HG03565 (cell line): ENCODE results near the gene BRWD1.

Experiments
- ATAC-seq: cut with Tn5 transposase; IDR thresholded peaks from one replicate; pipeline ENCODE4 v1.9.1; 2021; ENCODE audit warnings: mild to moderate bottlenecking, moderate library complexity; ENCODE audit not compliant: unreplicated experiment

The BRWD1 gene

DNA sequence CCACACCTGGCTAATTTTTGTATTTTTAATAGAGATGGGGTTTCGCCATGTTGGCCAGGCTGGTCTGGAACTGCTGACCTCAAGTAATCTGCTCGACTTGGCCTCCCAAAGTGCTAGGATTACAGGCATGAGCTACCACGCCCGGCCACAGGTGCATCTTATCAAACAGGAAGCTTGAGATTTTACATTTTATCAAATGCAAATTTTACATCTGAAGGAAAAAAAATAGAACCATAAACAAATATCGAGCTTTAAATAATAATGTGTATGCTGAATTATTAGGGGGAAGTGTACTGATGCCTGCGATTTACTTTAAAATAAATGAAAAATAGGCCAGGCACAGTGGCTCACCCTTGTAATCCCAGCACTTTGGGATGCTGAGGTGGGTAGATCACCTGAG, 16.6 kb upstream of the BRWD1 start:
- ATAC-seq = no peak

DNA sequence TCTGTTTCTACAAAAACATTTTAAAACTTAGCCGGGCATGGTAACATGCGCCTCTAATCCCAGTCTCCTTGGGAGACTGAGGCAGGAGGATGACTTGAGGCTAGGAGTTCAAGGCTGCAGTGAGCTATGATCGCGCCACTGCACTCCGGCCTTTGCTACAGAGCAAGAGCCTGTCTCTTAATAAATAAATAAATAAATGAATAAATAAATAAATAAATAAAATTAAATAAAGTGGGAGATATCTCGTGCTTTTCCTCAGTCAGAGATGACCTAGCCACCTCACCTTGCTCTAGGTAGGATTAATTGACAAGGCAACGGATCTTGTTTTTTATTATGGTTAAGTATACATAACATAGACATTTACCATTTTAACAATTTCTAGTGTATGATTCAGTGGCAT, 14.3 kb upstream of the BRWD1 start:
- ATAC-seq = no peak

DNA sequence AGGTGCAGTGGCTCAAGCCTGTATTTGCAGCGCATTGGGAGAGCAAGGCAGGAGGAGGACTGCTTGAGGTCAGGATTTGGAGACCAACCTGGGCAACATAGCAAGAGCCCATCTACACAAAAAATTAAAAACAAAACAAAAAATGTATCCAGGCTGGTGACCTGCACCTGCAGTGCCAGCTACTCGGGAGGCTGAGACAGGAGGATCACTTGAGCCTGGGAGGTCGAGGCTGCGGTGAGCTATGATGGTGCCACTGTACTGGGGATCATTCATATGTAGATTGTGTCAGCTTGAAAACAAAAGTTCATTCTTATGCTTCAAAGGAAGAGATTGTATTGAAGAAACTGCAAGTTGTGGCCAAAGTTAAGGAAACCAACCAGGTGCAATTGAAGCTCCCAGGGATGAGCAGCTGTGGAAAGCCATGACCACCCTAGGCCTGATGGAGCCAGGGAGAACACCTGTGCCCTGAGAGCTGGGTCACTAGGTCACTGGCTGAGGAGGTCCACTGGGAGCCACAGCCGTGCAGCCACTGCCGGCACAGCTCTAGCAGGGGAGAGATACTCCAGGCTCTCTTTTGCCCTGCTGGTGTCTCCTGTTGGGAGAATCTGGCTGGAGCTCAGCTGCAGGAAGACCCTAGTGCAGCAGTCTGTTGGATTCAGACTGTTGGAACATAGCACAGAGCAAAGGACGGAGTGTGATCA, 13.3 kb upstream of the BRWD1 start:
- no peak for ATAC-seq

DNA sequence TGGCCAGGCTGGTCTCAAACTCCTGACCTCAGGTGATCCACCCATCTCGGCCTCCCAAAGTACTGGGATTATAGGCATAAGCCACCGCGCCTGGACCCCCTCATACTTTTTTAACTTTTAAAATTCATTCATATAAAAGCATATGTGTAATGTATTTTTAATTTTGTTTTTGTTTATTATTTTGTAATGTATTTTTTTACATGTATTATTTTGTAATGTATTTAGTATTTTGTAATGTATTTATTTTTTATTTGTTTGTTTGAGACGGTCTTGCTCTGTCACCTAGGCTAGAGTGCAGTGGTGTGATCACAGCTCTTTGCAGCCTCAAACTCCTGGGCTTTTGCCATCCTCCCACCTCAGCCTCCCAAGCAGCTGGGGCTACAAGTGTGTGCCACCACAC, 12.0 kb upstream of the BRWD1 start:
- no peak for ATAC-seq

DNA sequence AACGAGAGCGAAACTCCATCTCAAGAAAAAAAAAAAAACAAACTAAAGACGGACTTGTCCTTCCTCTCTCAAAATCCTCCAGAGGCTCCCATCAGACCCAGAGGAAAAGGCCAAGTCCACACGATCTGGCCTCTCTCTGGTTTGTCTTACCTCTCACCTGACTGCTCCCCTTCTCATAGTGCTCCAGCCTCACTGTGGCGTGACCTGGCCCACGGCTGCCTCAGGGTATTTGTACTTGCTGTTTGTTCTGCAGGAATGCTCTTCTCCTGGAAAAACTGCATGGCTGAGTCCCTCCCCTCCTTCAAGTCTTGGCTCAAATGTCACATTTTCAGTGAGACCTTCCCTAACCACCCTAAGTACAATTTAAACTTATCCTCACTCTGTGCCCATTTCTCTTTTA, 8.0 kb upstream of the BRWD1 start:
- no peak for ATAC-seq

DNA sequence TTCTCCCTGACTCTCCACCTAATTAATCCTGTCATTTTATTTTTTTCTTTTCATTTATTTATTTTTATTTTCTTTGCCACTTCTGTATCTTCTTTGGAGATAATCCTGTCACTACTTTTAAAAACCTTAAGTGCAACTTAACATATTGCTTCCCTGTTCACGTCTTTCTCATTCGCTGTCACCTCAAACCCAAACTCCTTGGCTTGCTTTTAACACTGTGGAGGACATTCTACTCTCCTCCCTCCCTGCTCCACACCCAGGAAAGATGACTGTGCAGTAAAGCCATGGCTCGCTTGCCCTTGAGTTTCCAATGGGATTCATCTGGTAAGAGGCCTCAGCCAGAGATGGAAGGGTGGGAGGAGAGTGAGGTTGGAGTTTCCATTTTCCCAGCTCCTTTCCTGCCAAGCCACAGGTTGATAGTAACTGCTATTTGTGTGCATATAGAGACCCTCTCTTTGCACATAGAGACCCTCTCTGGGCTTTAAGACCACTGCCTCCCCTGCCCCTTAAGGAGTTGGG, 6.4 kb upstream of the BRWD1 start:
- no peak for ATAC-seq

DNA sequence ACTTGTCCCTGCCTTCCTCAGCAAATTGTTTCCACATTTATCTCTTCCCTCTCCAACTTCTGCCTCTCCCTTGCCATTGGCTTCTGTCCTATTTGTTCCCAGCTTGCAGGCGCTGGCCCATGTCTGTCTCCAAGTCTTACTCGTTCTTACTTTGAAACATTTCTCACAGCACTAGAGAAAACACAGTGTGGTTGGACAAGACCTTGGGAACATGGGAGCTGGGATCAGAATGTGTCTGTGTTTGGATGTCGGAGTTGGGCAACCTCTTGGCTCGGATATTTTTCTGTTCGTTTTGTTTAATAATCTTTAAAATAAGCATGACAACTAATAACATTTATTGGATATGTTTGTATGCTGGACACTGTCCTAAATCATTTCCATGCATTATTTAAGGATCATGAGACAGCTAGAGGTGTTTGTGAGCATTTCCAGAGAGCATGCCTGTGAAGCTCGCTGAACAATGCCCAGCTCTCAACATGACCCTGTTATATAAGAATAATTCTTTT, 5.9 kb upstream of the BRWD1 start:
- no peak for ATAC-seq

DNA sequence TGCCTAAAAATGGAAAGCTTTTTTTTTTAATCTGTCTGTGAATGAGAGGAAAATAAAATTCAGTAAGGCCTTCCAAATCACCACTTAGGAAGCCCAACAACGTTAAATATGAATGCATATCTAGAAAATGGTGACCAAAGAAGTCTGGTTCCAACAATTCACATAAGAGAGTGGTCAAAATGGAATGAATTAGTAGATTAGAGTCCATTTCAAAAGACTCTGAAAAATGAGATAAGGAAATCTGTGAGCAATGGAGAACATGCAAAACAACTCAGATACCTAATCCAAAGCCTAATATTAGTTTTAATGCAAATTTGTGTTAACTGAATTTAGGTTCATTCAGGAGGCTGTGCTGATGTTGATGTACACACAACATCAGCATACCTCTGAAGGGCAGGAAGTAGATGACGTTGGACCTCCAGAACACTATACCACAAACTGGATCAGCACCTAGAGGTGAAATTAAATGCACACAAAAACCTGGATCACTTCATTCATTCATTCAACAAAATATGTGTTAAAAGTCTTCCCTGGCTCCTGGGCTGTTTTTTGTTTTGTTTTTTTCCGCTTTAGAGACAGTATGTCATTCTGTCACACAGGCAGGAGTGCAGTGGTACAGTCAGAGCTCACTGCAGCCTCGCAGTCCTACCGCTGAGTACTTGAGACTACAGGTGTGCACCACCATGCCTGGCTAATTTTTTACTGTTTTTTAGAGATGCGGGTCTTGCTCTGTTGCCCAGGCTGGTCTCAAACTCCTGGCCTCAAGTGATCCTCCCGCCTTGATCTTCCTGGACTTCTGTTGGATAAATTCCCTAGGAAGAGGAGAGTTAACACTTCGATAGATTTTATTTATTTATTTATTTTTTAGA, 4.9 kb upstream of the BRWD1 start:
- no peak for ATAC-seq

DNA sequence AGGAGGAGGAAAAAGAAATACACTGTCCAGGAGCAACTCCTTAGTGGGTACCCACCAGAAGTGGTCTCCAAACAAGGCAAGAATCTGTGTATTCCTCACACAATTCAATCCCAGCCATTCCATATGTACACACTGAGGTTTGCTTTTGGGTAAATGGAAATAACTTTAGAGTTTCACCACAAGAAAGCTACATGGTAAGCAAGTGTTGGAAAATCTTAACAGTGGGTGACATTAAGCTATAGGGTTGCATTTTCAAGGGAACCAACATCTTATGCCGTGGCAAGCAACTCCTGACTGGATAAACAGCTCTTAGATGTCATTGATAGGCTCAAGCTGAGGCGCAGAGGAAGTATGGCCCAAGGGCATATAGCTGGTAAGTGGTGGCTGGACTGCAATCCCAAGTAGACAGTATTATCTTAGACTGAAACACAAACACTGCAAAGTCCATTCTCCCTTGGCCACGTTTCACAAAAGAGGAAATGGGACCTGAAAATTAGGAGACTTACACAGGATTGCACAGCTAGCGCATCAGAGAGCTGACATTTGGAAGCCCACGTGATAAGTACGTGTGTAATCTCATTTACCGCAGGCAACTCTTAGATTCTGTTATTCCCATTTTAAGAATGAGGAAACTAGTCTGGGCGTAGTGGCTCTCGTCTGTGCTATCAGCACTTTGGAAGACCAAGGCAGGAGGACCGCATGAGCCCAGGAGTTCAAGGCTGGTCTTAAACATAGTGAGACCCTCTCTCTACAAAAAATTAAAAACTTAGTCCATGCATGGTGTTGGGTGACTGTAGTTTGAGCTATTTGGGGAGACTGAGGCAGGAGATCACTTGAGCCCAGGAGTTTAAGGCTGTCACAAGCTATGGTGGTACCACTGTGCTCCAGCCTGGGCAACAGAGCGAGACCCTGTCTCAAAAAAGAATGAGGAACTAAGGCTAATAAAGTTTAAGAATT, 4.0 kb upstream of the BRWD1 start:
- no peak for ATAC-seq

DNA sequence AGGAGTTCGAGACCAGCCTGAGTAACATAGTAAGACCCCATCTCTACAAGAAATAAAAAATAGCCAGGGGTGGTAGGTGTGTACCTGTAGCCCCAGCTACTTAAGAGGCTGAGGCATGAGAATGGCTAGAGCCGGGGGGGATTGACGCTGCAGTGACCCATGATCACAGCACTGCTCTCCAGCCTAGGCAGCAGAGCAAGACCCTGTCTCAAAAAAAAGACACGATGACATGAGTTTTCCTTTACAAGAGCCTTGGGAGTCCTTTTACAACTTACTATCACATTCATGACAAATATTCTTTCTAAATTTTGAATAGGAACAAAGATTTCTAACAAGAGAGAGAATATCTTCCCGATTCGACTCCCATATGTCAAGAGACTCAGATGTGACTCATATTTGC, 3.3 kb upstream of the BRWD1 start:
- ATAC-seq = no peak

DNA sequence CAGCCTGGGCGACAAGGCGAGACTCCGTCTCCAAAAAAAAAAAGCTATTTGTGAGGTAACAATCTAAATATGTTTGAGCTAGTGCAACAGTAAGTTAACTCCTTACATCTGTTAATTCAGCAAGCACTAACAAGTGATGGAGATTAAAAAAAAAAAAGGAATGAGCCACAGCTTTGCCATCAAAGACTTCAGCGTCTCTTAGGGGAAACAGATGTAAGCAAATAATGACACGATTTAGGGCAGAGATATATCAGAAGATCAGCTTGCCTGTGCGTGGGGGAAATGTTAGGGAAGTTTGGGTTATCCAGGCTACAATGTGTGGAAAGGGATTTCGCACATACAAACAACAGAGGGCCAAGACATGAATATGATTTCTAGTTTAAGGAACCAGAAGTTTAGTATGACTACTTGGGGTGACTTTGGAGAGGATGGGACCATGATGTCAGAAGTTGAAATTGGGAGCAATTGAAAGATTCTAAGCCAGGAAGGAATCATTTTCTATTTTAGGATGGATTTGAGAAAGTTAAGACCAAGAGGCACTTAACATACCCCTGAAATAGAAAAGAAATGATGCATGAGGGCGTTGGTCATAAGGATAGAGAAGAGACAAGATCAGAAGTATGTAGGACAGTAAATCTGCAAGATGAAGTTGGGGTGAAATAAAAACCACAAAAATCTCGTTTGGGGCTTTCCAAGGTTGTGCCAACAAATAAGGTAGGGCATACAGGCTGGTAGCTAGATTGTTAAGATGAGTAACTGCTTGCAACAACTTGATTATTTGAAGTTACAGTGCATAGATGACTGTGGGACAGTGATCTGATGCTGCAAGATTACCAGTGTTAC, 2.4 kb upstream of the BRWD1 start:
- no peak for ATAC-seq

DNA sequence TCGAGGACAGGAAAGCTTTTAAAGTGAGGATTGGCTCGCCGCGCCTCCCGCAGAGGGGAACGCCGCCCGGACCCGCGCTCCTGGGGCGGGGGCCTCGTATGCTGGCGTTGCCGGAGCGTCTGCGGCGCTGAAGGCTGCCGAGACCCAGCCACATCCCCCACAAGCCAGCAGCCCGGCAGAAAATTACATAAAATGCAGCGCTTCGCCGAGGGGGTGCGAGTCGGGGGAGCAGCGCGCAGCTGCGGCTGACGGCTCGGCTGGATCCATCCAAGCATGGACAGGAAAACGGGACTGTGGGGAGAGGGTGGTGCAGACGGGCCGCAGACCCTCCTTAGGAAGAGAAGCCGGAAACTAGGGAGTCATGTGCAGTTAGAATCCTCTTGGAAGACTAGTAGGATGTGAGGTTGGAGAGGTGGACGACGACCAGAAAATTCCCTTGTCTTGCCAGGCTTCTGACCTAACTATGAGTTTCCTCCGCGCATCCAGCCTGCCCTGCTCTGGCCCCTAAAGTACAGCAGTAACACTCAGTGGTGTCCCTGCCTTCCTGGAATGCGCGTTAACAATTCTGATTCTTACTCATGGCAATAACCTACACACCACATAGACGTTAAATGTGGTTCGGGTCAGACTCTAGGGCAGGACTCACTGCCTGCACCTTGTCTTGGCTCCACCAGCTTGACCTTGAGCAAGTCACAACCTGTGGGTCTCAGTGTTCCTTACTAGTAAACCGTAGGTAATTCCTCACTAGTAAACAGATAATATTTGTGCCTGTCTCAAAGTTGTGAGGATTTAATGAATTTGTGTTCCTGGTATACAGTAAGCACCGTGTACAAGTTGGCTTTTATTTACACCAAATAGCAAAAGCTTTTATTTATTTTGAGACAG, 953 bp upstream of the BRWD1 start:
- peak; percentile 1 for ATAC-seq

DNA sequence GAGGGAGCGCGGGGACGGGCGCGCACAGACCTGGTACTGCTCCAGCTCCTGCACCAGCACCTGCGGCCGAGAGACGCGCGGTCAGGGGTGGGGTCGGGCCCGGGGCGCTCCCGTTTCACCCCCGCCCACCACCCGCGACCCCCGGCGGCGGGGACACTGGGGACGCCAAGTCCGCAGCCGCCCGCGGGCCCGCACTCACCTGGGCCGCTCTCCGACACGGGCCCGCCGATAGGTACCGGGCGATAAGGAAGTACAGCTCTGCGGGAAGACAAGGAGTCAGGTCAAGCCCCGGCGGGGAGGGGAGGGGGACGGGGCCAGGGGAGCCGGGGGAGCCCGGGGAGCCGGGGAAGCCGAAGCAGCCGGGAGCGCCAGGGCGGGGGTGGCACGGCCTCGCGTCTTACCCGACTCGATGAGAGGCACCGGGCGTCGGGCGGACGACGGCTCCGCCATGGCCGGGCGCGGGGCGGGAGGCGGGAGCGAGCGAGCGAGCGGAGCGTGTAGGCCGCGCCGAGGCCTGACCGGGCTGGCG, 326 bp downstream of the BRWD1 start:
- ATAC-seq = peak; percentile 11

DNA sequence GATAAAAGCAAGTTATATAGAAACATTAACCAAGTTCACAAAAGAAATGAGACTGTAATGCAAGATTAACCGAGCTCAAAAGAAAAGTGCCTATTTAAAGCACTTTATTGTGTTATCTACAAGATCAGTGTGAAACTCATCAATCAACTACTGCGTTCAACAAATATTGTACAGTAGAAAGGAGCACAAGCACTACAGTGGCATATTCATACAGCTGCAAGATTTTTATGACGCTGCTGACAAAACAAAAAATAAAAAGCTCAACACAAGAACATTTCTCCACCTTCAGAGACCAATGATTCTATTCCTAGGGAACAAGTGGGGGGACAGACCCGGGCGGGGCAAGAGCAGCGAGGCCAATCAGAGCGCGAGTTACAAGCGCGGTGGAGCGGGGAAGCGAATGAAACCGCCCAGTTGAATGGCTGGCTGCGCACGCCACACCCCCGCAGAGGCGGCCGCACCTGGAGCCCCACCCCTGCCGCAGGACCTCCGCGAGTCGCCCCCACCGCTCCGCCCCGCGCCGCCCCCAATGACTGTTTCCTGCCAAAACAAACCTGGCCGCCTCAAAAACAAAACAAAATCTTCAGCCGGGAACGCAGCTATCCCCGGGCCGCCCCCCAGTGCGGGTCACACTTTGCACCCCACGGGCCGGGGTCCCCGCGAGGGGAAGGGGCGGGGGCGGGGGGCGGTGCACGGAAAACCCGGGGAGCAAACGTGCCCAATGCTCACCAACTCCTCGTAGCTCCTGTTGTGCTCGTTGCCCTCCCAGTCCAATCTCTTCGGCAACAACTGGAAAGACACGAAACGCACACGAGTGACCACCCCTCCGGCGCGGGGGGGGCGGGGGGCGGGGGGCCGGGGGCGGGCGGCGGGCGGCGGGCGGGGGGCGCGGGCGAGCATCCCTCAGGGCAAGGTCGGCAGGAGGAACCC, 1.1 kb downstream of the BRWD1 start:
- peak; percentile 75 for ATAC-seq

DNA sequence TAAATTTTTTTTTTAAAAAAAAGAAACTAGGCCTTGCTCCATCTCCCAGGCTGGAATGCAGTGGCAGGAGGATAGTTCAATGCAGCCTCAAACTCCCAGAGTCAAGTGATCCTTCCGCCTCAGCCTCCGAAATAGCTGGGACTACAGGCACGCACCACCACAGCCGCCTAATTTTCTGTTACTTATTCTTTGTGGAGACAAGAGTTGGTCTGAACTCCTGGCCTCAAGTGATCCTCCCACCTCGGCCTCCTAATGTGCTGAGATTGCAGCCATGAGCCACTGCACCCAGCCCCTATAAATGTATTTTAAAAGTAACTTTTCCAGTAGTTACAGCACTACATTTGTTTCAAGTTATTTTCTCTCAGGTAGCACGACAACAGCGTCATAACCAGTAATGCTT, 2.3 kb downstream of the BRWD1 start:
- ATAC-seq = no peak

DNA sequence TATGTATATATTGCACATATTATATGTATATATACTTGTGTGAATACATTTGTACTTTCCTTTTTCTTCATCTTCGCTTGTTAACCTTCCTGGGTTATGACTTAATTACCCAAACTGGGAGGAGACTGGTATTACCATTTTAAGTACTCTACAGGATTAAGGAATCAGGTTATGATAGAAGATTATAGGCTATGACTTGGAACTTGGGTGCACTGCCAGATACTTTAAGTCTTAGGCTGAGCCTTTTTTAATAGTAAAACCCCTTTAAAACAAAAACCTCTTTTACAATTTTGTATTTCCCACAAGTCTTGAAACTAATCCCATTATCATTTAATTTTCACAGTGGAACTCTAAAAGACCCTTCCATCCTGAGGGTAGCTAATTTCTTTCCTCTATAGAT, 6.0 kb downstream of the BRWD1 start:
- ATAC-seq = no peak

DNA sequence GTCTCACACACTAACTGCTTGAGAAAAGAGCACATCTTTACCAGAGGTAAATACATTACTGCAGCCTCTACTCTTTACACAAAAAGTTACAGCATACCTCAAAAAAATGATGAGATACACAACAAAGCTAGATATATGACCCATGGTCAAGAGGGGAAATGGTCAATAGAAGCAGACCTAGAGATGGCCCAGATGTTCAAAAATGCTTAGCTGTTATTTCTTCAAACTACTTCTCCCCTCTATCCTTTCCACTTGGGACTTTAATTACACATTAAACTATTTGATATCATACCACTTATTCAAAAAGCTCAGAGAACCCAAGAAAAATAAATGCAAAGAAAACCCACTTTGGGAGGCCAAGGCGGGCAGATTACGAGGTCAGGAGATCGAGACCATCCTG, 12.8 kb downstream of the BRWD1 start:
- ATAC-seq = no peak

DNA sequence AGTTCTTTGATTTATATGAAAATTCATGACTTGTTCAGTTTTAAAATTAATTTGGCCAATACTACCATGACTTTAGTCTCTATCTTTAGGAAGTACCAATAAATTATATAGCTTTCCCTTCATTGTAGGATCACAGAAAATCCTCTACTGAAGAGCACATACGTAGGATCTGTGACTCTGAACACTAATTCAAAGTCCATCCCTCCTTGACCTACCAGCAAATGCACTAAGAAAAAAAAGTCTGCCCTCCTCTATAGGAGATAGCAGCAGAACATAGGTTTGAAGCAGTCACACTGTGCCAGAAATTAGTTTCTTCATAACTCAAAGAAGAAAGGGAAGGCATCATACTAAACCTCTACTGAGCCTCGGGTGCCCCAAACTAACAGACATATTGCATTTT, 16.5 kb downstream of the BRWD1 start:
- ATAC-seq = no peak
